HepG2 (cell line): ENCODE results near the gene SORBS2.
"Not testable (repeated sequence)": the region's sequence is repeated elsewhere in the genome, so short reads cannot be mapped to it uniquely, and the experiment has no call there.

ENCODE experiments used
- CTCF ChIP-seq: sonication (generic); formaldehyde crosslinking; IDR thresholded peaks from 2 replicates; pipeline ENCODE4 v1.5.0; 2020; ENCODE audit warnings: mild to moderate bottlenecking, missing genetic modification reagents, moderate library complexity
- EP300 ChIP-seq, 3 experiments: sonication (generic) in 1 of 3; formaldehyde crosslinking in 1 of 3; IDR thresholded peaks; 2 replicates each; pipeline versions ENCODE4 v1.5.1 to v1.6.1; 2011 to 2020; ENCODE audit warnings: low read depth in 2 of 3, low read length in 2 of 3, borderline replicate concordance in 1 of 3, improper control_type of control experiment in 1 of 3, mild to moderate bottlenecking in 1 of 3, missing genetic modification reagents in 1 of 3, moderate library complexity in 1 of 3
- KLF6 ChIP-seq: IDR thresholded peaks from 2 replicates; pipeline ENCODE4 v1.8.0; 2016; ENCODE audit warnings: missing biosample characterization, missing genetic modification reagents
- MBD4 ChIP-seq: IDR thresholded peaks from 2 replicates; pipeline ENCODE4 v1.6.1; 2012; ENCODE audit warnings: low read length, inconsistent platforms, borderline replicate concordance
- MYC ChIP-seq: sonication (generic); formaldehyde crosslinking; IDR thresholded peaks from 2 replicates; pipeline ENCODE4 v1.9.0; 2021; ENCODE audit warnings: missing genetic modification reagents, borderline replicate concordance
- MYPOP ChIP-seq: sonication (generic); formaldehyde crosslinking; IDR thresholded peaks from 2 replicates; pipeline ENCODE4 v1.8.1; 2023; ENCODE audit warnings: mild to moderate bottlenecking, moderate library complexity, missing genetic modification reagents
- POLR2G ChIP-seq: fragments of 200-400 bp; formaldehyde crosslinking; IDR thresholded peaks from 2 replicates; pipeline ENCODE4 v1.6.1; 2018; ENCODE audit warnings: mild to moderate bottlenecking, low read depth, low read length, moderate library complexity
- RFX5 ChIP-seq: IDR thresholded peaks from 2 replicates; pipeline ENCODE4 v1.6.1; 2011; ENCODE audit warnings: low read depth, low read length, improper control_type of control experiment
- TGIF2 ChIP-seq: IDR thresholded peaks from 2 replicates; pipeline ENCODE4 v1.6.1; 2016; ENCODE audit warnings: control low read depth, missing compliant biosample characterization
- ZBTB7B ChIP-seq: sonication (generic); formaldehyde crosslinking; IDR thresholded peaks from 2 replicates; pipeline ENCODE4 v1.4.0; 2020; ENCODE audit warnings: missing genetic modification reagents
- ZFY ChIP-seq: sonication (generic); formaldehyde crosslinking; IDR thresholded peaks from 2 replicates; pipeline ENCODE4 v1.4.0; 2020; ENCODE audit warnings: missing genetic modification reagents
- ZNF251 ChIP-seq: sonication (generic); formaldehyde crosslinking; IDR thresholded peaks from 2 replicates; pipeline ENCODE4 v1.9.0; 2021; ENCODE audit warnings: mild to moderate bottlenecking, missing genetic modification reagents
- ZNF382 ChIP-seq: sonication (generic); formaldehyde crosslinking; IDR thresholded peaks from 2 replicates; pipeline ENCODE4 v1.5.0; 2020; ENCODE audit warnings: missing genetic modification reagents, mild to moderate bottlenecking, borderline replicate concordance
- ZNF772 ChIP-seq: sonication (generic); formaldehyde crosslinking; IDR thresholded peaks from 2 replicates; pipeline ENCODE4 v1.5.0; 2020; ENCODE audit warnings: mild to moderate bottlenecking, missing genetic modification reagents

GRCh38 chr4:185857561-185857960 is 45.6 kb upstream of the SORBS2 start:
- TF ChIP-seq POLR2G; ZFY (CRISPR knock-in tag); MYC (CRISPR knock-in tag); ZNF251; ZNF772 (CRISPR knock-in tag); RFX5; MYPOP (CRISPR knock-in tag); ZBTB7B (CRISPR knock-in tag); TGIF2 (CRISPR knock-in tag); MBD4; KLF6; CTCF (CRISPR knock-in tag); EP300 (IDR thresholded peaks at IDR 0.05; ENCODE audit: low read depth in 2 of 2, low read length in 2 of 2); EP300 (CRISPR knock-in tag; IDR thresholded peaks at IDR 0.05; ENCODE audit: borderline replicate concordance); ZNF382 (CRISPR knock-in tag): not testable (repeated sequence)
